ENCODE data around the gene P2RX4. TPM values are rescaled to one million over a fixed set of nuclear protein-coding genes. Genes with fewer than 3 reads are reported as not detected.

Gene P2RX4
- total RNA-seq, 1 experiment from 2014 or later: 17.1 TPM

GRCh38 chr12:121214855-121215745, 5.2 kb downstream of the P2RX4 start:
- H3K4me1 ChIP-seq (ENCODE audit: control insufficient read depth in 1 of 2, insufficient read depth in 2 of 2, low read length in 2 of 2): peaks cover 25 to 52% of the 10 kb centered on the region in 2 experiments
- no peaks in the 10 kb centered on the region for H3K27me3 ChIP-seq (ENCODE audit: insufficient read depth, low read length)
- BruUV-seq (replicated peaks): no TSS peak
- DNase-seq (ENCODE audit: low read depth, low spot score): peak; percentile 75
- H3K9me3 ChIP-seq (ENCODE audit: control insufficient read depth in 1 of 2, insufficient read depth in 1 of 2, low read depth in 1 of 2, low read length in 2 of 2): no peaks in the 10 kb centered on the region
- peak overlapping the region; percentile 13 to 32; a peak in 2 of 4 replicates for H3K4me3 ChIP-seq (replicated peaks in 1 of 2; ENCODE audit: low read depth in 1 of 2, low read length in 2 of 2)
- no peaks in the 10 kb centered on the region for H3K9me2 ChIP-seq (ENCODE audit: insufficient read depth)
- CTCF ChIA-PET: interaction anchor here (0.8 kb wide), 1 partner anchor 9 kb away, joined by 3 read pairs; no protein-coding TSS in a partner anchor
- no peaks in the 10 kb centered on the region for H3K36me3 ChIP-seq (ENCODE audit: control insufficient read depth in 1 of 2, insufficient read depth in 2 of 2, low read length in 2 of 2)
- intact Hi-C loops (cut with micrococcal nuclease): loop anchor here (5.0 kb wide), 1 partner anchor 83 kb away; the partner anchor contains the start of gene P2RX7
- peaks cover 14% of the 10 kb centered on the region; the same call in 1 of the 2 replicates for H3K79me2 ChIP-seq (ENCODE audit: insufficient read depth, low read length)
- ATAC-seq: peak; percentile 64
- TF ChIP-seq FOSL1 (IDR thresholded peaks at IDR 0.05; ENCODE audit: low read depth): peak; percentile 81
- TF ChIP-seq CEBPB (IDR thresholded peaks at IDR 0.05; ENCODE audit: low read depth): peak; percentile 62; the same call in 1 of the 2 replicates
- no peak for TF ChIP-seq POLR2A (IDR thresholded peaks at IDR 0.05; ENCODE audit: borderline replicate concordance, extremely low read depth, insufficient read depth, insufficient read length)
- no peak for TF ChIP-seq CTCF (IDR thresholded peaks at IDR 0.05 in 2 of 3, conservative IDR thresholded peaks at IDR 0.05 in 1 of 3; ENCODE audit: borderline replicate concordance in 1 of 3, insufficient read depth in 1 of 3, low read depth in 2 of 3, low read length in 2 of 3)
- peak; percentile 71 for TF ChIP-seq JUND (IDR thresholded peaks at IDR 0.05)
- TF ChIP-seq, protein P1, sequence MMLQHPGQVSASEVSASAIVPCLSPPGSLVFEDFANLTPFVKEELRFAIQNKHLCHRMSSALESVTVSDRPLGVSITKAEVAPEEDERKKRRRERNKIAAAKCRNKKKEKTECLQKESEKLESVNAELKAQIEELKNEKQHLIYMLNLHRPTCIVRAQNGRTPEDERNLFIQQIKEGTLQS (IDR thresholded peaks at IDR 0.05): no peak
- no peak for TF ChIP-seq REST (IDR thresholded peaks at IDR 0.05; ENCODE audit: low read depth)
- 0 out of 2 replicates have a peak, but pooled peaks have one; percentile 26 for TF ChIP-seq SIN3A (IDR thresholded peaks at IDR 0.05; ENCODE audit: low read depth)
- TF ChIP-seq SP1 (IDR thresholded peaks at IDR 0.05; ENCODE audit: low read depth): peak; percentile 76
- TF ChIP-seq CBX3 (IDR thresholded peaks at IDR 0.05; ENCODE audit: low read depth): peak; percentile 88
- no peak overlapping the region for H2AFZ ChIP-seq (ENCODE audit: low read depth, low read length, poor library complexity, severe bottlenecking)
- H3K4me2 ChIP-seq (ENCODE audit: low read length): peak overlapping the region; percentile 68
- POLR2A ChIA-PET: interaction anchor here (0.6 kb wide), 1 partner anchor 69 kb away, joined by 3 read pairs; no protein-coding TSS in a partner anchor
- peak overlapping the region; percentile 34 for H3K9ac ChIP-seq (ENCODE audit: low read length)
- H4K20me1 ChIP-seq (ENCODE audit: insufficient read depth): no peaks in the 10 kb centered on the region
- H3K27ac ChIP-seq (ENCODE audit: low read depth, low read length): peak overlapping the region; percentile 35
- RAD21 ChIA-PET (ENCODE audit: low non-redundant PET in 1 of 2, low total read pairs in 2 of 2, uncharacterized antibody in 2 of 2, unreplicated experiment in 2 of 2): no interaction called here

All from HCT116 (cell line).